ENCODE results near the gene LCK. TPM values are rescaled to one million over a fixed set of nuclear protein-coding genes. Genes with fewer than 3 reads are reported as not detected.
A peak's percentile ranks its signal among the peaks of the same experiment; 100 is the strongest.

The LCK gene
- 1.8 TPM for total RNA-seq
- long read RNA-seq, transcript LCK-202 (13 exons, 2,117 nt): major isoform, 10 of 16 reads
- long read RNA-seq, partial matches to known transcripts: 2 of 16 reads
- long read RNA-seq, other reads (novel, unspliced or antisense): 4 of 16 reads

DNA sequence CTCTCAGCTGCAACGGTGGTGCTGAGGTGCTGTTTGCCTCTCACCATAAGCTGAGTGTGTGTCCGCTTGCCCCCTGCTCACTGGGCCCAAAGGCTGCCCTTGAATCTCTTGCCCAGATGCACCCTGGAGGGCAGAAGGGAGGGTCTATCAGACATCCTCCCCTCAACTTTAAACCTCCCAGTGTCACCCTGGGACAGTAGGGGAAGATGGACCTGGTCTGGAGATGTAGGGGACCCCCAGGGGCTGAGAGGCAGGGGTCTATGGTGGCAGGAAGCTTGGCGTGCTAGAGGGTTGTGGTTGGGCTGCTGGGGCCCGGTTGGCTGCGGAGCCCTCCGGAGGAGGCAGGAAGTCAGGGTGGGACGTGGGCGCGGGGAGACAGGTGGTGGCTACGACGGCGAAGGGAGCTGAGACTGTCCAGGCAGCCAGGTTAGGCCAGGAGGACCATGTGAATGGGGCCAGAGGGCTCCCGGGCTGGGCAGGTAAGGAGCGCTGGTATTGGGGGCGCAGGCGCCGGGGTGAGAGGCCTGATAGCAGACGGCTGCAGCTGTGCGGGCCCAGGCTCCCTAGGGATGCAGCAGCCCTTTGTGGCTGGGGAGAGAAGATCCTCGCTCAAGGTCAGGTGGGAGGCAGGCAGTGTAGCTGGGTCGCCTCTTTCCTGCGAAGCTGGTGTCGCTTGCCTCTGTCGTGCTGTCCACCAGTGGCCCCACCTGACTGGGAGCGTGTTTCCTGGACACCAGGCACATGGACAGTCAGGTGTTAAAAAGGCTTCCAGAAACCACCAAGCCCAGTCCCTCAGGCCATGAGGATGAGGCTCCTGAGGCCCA is at the start of gene LCK:
Gene LCK, plus strand, starts transcription at position 373 of the 824 bp plus-strand sequence. CDS start 23,065 bp downstream, outside the sequence.
- DNase-seq (ENCODE audit: low spot score): no peak

DNA sequence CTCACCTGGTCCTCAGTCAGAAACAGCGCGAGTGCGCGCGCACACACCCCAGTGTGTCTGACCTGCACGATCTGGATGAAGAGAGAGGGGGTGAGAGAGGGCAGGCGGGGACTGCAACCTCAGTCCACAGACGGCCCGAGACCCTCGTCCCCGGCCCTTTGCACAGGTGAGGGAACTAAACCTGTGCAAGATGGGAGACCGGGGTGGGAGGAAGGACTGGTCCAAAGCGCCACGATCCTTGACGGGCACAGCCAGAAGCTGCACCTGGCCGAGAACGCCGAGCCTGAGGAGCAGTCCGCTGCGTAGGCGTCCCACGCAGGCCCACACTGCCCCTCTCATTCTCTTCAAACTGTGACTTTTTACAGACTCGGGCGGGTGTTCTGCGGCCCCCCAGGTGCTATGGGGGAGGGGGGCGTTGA is 46.1 kb upstream of the LCK start:
- DNase-seq (ENCODE audit: low spot score): no peak

DNA sequence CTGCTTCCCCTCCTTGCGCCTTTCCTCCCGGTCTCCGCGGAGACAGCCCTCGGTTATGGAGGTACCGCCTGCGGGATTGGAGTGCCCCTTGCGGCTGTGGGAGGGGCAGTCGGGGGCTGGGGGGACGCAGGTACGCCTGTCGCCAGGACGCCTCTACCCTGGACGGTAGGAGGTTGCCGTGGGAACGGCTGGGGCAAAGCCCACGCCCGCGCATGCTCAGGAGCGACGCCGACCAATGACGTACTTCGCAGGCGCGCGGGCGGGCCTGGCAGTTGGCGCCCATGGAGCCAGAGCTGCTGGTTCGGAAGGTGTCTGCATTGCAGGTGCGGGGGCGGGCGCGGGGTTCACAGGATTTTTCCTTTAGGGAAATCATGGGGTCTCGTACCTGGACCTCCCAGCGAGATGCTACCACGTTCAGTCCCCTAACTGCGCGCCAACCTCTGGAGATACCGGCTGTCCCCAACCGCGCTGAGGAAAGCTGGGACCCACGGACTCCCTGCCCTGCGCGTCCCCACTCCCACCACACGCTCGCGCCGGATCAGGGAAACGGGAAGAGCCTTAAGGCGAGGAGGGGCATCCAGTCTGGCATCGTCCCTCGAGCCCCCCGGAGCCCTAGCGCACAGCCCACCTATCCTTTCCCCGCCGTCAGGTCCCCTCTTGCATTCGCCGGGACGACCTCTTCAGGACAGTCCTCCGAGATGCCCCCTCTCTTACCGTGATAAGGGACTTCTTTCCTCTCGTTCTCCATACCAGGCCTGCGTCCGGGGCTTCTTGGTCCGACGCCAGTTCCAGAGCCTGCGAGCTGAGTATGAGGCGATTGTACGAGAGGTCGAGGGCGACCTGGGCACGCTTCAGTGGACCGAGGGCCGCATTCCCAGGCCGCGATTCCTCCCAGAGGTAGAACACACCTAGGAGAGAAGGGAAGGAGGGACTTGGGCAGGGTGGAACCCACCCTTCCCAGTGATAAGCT is 45.4 kb upstream of the LCK start, which contains the start of gene IQCC:
Gene IQCC, plus strand, starts transcription at position 271 of the 970 bp plus-strand sequence. Its CDS starts 11 bp downstream, at position 282.
- DNase-seq (ENCODE audit: low spot score): peak; percentile 96

DNA sequence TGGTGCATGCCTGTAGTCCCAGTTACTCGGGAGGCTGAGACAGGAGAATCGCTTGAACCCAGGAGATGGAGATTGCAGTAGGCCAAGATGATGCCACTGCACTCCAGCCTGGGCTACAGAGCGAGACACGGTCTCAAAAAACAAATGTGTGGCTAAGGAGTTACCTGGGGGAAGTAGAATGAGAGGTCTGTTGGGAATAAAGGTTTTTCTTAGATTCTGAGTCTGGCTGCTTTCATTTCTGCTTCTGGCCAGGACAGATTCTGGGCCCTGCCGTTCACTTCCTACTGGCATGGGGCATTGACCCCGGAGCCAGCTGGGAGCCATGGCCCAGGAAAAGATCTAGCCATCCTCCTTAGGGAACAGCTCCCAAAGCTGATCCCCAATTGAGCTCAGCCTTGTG is 42.6 kb upstream of the LCK start:
- no peak for DNase-seq (ENCODE audit: low spot score)

DNA sequence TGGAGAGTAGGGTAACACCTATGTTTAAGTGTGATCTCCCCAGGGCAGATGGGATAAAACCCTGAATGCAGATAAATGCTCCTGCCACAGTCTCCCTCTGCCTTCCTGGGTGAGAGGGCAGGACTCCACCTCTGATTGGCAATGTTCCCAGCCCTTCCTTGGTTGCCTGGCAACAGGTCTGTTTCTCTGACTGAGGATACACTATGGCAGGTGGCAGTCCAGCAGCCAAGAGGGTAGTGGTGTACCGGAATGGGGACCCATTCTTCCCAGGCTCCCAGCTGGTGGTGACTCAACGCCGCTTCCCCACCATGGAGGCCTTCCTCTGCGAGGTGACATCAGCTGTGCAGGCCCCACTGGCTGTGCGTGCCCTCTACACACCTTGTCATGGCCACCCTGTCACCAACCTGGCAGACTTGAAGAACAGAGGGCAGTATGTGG is 42.2 kb upstream of the LCK start, which contains the start of gene DCDC2B:
Gene DCDC2B, plus strand, starts transcription at position 199 of the 438 bp plus-strand sequence. Its CDS starts 5 bp downstream, at position 204.
- DNase-seq (ENCODE audit: low spot score): no peak

DNA sequence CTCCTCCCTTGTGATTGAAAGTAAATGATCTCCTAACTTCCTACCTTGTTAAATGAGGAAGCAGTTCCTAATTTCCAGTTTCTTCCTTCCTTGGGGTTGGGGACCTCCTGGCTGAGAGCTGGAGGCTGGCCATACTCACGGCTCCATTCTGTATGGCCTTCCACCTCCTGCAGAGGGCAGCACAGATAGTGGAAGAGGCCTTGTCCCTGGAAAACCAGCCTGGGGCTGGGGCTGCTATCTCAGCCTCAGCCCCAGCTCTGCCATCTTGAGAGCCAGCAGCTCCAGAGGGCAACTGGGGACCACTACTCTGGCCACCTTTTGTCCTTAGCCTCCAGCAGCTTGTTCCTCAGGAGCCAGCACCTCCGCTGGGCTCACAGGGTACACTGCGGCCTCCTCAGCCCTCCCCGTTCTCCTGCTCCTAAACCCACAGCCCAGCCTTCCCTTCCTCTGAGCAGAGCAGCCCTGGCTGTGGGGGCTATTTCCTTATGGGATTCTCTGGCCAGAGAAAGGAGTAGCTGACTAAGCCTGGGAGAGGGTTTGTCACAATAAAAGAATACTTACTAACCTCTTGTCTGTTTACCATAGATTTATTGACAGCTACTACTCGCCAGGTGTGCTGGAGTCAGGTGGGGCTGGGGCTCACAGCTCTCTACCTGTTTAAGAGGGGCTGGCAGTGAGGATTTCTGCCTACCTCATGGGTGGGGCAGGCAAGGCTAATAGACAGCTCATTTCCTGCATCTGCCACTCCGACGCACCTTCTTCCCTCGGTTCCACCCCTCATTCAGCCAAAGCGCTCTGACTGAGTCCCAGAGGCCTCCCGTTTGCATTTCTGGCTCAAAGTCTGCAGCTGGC is 35.2 kb upstream of the LCK start:
- no peak for DNase-seq (ENCODE audit: low spot score)

DNA sequence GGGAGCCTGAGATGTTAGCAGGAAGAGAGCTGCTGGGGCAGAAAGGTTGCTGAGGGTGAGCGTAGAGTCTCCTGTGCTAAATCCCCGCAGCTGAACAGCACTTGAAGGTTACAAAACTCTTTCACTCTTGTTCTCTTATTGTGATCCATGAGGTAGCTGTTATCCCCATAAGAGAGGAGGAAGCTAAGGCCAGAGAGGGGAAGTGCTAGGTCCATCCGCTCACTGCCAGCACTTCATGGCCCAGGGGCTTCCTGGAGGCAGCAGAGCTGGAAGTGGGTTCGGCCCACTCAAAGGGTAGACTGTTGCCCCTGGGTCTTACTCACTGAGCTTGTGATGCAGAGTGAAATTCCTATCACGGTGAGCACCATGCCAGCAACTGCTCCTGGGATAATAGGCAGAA is 34.5 kb upstream of the LCK start:
- no peak for DNase-seq (ENCODE audit: low spot score)

DNA sequence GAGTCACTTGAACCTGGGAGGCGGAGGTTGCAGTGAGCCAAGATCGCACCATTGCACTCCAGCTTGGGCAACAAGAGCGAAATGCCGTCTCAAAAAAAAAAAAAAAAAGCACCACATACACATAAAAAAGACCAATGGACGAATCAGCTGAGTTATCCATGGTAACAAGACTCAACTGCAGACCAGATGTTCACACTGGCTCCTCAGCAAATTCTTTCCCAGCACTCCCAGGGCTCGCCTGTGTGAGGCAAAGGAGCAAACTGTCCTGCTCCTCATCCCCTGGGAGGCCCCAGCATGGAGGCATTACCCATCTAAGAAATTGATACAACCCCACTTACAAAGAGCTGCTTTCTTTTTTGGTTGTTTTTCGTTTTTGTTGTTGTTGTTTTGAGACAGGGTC is 32.0 kb upstream of the LCK start:
- no peak for DNase-seq (ENCODE audit: low spot score)

DNA sequence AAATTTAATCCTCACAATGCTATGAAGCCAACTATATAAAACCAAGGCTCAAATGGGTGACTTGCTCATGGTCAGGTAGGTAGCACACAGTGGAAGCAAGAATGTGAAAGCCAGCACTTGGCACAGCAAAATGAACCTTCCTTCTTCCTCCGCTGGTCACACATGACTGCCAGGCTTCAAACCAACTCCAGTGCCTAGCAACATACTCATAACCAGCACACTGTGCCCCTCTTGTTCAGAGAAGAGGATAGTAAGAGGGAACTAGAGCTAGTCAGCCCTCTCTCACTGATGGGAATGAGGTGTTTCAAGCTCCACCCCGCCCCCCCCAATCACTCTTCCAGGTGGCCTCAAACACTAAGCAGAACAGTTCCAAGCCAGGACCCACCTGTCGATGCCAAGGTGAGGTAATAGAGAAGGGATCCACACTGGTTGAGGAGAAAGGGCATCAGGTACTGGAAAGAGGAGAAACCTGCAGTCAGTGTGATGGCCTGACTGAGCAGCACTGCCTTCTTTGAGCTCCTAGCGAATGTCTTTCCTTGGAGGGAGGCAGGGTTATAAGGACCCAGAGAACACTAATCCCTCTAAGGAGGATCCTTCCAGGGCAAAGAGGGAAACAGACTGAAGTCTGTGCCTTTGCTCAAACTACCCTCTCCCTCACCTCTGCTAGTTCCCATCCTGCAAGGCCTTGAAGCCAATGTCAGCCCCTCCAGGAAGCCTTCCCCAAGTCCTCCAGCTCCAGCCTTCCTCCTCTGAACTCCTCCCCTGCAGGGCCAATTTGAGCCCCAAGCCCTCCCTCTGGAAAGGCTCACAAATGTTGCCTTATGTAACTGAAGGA is 30.1 kb upstream of the LCK start:
- no peak for DNase-seq (ENCODE audit: low spot score)

DNA sequence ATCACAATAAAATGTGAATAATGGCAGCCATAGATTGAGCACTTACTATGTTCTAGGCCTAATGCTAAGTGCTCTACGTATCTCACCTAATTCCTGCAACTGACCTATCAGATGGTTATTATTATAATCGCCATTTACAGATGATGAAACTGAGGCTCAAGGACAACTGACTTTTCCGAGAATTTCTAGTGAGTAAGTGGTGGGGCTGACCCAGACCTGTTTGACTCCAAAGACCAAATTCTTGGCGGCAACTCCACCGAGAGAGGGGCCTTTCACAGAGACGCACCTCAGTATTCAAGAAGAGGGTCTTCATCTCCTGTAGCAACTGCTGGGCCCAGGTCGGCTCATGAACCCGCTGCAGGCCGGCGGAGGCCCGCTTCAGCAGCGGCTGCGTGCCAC is 29.5 kb upstream of the LCK start:
- no peak for DNase-seq (ENCODE audit: low spot score)

DNA sequence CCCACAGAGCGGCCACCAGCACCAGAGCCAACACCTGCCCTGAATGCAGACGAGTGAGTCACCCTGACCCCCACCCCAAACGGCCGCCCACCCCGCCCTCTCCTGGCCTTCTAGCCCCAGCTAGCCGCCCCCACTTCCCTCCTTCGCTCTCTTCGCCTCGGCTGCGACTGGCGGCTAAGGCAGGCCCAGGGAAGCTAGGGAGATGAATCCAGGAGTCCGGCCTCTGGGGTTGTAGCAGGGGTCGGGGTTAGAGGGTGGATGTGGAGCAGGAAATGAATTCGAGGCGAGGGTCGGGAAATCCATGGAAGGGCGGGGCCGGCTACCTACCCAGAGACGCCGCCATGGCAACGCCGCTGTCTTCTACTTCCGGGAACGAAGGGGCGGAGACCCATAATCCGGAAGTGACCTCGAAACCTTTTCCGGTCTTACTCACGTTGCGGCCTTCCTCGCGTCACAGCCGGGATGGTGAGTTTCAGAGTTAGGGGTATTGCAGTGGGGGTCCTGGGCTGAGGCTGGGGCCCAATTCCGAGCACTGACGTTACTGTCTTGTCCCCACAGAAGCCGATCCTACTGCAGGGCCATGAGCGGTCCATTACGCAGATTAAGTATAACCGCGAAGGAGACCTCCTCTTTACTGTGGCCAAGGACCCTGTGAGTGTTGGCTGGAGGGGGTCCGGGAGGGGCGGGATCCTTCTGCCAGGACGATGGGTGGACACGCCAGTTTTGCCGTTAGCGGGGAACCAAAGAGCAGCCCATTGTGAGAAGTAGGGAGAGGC is 28.9 kb upstream of the LCK start, which contains the start of the genes EIF3I and TMEM234:
Gene EIF3I, plus strand, starts transcription at position 428 of the 776 bp plus-strand sequence. Its CDS starts 35 bp downstream, at position 463.
Gene TMEM234, minus strand, starts transcription at position 374 of the 776 bp plus-strand sequence. Its CDS starts 31 bp downstream, at position 343.
- peak; percentile 96 for DNase-seq (ENCODE audit: low spot score)

DNA sequence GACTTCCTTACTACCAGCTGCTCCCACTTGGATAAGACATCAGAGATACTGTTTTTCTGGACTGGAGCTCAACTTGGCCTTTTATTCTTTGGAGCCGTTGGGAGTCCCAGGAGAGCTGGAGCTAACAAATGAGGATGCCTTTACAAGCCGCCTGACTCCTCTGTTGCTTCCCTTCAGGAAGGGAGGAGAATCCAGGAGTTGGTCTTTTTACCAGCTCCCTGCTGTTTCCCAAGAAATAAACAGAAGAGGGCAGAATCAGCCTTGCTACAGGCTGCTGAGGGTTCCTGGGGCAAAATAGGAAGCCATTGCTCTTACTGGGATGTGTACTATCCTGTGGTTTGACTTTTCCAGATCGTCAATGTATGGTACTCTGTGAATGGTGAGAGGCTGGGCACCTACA is 27.4 kb upstream of the LCK start:
- no peak for DNase-seq (ENCODE audit: low spot score)

DNA sequence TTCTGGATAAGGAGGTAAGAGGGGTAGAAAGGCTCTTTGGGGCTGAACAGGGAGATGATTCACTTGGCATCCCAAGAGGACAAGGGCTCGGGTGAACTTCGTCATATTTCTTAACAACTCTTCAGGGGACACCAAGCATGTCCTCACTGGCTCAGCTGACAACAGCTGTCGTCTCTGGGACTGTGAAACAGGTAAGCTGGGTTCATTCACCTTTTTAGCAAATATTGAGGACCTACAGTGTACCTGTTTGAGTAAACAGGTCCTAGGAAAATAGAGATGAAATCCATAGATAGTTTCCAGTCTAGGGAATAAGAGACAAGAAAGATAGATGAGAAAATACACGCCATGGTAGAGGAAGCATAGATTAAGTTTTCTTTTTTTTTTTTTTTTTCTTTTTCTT is 26.8 kb upstream of the LCK start:
- no peak for DNase-seq (ENCODE audit: low spot score)

DNA sequence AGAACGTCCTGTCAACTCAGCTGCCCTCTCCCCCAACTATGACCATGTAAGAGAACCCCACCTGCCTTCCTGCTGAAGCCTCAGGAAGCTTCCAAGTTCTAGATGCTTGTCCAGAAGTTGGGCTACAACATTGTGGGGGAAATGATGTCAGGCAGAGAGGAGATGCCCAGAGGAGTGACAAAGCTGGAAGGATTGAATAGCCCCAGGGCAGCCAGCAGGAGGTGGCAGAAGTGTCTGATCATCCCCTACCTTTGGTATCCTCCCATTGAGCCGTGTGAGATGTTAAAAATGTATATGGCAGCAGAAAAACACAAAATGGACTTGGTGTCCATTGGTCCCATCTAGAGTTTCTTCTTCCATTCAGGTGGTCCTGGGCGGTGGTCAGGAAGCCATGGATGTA is 22.3 kb upstream of the LCK start:
- no peak for DNase-seq (ENCODE audit: low spot score)

DNA sequence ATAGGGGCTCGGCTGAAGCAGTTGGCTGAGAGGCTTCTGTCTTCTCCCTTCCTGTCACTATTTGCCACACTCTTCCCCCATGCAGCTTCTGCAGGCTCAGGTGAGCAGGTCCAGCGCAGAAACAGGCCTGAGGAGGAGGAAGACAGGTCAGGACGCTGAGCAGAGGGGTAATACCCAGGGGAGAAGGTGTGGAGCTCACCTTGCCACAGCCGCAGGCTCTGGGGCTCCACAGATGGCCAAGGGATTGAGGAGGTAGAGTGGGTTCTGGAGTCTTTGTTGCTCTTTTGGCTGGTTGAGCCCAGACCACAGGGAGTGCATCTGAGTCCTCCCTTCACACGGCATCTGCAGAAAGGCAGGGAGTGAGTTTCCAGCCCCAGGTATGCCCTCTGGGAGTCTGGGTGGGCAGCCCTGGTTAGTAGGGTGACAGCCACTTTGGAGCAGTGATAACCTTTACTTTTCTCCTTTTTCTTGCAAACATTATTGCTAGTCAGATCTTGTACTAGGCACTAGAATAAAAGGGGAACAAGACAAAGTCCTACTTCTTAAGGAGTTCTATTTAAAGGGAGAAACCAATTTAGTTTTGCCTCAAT is 19.1 kb upstream of the LCK start:
- DNase-seq (ENCODE audit: low spot score): no peak

DNA sequence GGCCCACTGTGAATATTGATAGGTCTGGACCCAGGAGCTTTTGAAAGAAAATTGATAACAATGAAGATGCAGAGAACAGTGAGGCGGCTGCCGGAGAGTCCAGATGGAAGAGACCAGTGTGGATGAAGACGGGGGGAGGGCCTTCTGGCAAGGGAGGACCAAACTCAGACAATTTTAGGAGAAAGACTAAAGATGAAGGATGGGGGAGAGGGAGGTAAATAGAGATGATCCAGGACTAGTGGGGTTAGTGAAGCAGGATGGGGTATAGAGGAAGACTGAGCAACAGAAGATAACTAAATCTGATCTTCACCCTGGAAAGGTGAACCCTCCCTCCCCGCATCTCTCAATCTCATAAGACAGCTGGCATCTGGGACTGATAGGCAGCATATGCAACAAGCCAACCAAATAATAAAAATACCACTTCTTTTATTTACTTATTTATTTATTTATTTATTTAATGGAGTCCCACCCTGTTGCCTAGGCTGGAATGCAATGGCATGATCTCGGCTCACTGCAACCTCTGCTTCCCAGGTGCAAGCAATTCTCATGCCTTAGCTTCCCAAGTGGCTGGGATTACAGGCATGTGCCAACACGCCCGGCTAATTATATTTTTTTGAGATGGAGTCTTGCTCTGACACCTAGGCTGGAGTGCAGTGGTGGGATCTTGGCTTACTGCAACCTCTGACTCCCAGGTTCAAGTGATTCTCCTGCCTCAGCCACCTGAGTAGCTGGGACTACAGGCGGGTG is 18.3 kb upstream of the LCK start:
- no peak for DNase-seq (ENCODE audit: low spot score)

DNA sequence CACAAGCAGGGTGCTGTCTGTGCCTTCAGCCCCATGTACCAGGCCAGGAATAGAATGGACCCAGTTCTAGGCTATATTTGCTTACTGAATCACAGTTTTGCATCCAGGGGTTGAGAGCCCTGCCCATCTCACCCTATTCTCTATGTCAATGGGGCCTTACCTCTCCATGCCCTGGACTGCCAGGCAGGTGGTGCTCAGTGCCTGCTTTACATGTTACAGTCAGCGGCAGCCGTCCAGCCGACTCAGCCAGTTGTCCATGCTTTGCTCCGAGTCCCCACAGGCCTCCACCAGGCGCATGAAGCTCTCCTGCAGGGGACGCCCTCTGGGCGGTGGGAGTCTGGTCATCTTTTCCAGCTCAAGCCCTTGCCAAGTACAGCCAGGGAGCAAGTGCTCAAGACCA is 16.3 kb upstream of the LCK start:
- DNase-seq (ENCODE audit: low spot score): no peak
